H54 (cell line): ENCODE results near the gene CYBC1.
A peak's percentile ranks its signal among the peaks of the same experiment; 100 is the strongest.

ENCODE experiments used
- DNase-seq: peaks from one replicate; pipeline ENCODE4 v3.0.0; 2011; ENCODE audit warnings: low spot score, mixed read lengths; ENCODE audit not compliant: insufficient read length
- FAIRE-seq: peaks from 3 replicates; lab custom pipeline; 2011; peaks lifted over from hg19 to GRCh38; lab: Jason Lieb, UNC
- POLR2A ChIP-seq: IDR thresholded peaks from 2 replicates; pipeline ENCODE4 v1.6.1; 2011; ENCODE audit warnings: low read depth, mild to moderate bottlenecking, low read length

Gene CYBC1

DNA sequence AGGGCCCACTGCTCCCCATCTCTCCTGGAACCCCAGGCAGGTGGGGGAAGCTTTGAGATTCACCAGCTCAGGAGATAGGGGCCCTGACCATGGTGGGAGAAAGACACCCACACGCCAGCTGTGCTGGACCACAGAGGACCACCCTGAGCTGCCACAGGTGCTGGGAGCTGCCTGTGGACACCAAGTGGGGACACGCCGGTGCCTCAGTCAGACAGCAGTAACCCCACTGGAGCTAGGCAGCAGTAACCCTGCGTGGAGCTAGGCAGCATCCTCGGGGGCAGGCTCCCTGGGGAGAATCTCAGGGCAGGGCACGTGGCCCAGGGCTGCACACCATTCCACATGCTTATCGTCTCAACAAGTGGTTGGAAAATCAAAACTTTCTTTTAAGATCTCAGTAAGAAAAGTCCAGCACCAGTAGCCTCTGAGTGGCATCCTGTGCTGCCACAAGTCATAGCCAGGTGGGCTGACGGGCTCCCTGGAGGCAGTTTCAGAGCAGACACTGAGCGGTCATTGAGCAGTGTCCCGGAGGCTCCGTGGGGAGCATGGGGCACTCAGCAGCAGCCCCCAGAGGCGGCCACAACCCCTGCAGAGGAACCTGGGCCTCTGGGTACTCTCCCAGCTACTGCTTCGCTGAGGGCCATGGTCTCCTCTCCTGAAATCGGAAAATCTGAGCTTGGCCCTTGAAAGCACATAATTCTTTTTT, 40.4 kb downstream of the CYBC1 start:
- no peak for DNase-seq
- no peak for FAIRE-seq
- TF ChIP-seq POLR2A, result no peak

- FAIRE-seq, result no peak
- TF ChIP-seq POLR2A, result no peak
Observed at GRCh38 chr17:82408938-82409318, 41.6 kb downstream of the CYBC1 start.

DNA sequence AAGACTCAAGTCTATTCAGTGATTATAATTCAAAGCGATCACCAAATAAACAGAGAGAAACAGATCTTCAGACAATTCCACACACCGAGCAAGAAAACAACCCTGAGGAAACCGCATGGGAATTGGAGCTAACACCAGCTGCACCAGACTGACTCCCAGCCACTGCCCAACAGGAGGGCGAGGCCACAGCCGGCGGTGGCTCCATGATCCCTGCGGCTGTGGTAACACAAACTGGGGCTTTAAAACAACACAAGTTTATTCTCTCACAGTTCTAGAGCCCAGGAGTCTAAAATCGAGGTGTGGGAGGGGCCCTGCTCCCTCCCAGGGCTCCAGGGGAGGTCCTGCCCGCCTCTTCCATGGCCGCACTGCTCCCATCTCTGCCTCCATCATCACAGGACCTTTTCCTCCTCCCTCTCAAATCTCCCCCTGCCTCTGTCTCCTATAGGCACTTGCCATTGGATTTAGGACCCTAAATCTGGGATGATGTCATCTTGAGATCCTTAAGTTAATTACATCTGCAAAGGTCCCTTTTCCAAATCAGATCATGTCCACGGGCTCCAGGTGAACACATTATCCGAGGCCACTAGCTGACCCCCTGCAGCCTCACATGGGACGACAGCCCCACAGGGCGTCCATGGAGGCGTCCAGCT, 42.1 kb downstream of the CYBC1 start:
- FAIRE-seq, result no peak
- DNase-seq, result no peak
- no peak for TF ChIP-seq POLR2A

More at GRCh38 chr17:82408938-82409318, 41.6 kb downstream of the CYBC1 start:
- no peak for DNase-seq

- DNase-seq (peak; percentile 85), FAIRE-seq (peak; percentile 43)
- TF ChIP-seq POLR2A, result no peak
Observed at GRCh38 chr17:82407255-82407654, 43.3 kb downstream of the CYBC1 start.

GRCh38 chr17:82406131-82406671, 44.4 kb downstream of the CYBC1 start:
- no peak for TF ChIP-seq POLR2A
- FAIRE-seq (no peak), DNase-seq (no peak)

DNA sequence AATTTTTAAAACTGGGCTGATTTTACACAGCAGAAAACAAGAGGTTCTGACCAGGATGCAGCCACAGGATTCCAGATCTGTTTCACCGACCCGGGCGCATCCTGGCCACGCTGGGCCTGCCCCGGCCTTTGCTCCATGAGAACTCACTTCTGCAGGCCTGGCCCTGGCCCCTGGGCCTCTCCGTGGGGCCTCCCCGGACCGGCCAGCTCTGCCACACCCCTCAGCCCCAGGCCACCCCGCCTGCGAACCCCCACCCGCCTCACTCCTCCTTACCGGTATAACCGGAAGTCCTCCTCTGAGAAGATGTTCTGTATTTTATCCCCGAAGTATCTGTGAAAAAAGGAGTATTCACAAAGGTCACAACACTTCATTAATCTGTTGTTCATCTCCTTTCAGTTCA, 45.5 kb downstream of the CYBC1 start:
- TF ChIP-seq POLR2A, result no peak
- FAIRE-seq, result no peak
- no peak for DNase-seq

DNA sequence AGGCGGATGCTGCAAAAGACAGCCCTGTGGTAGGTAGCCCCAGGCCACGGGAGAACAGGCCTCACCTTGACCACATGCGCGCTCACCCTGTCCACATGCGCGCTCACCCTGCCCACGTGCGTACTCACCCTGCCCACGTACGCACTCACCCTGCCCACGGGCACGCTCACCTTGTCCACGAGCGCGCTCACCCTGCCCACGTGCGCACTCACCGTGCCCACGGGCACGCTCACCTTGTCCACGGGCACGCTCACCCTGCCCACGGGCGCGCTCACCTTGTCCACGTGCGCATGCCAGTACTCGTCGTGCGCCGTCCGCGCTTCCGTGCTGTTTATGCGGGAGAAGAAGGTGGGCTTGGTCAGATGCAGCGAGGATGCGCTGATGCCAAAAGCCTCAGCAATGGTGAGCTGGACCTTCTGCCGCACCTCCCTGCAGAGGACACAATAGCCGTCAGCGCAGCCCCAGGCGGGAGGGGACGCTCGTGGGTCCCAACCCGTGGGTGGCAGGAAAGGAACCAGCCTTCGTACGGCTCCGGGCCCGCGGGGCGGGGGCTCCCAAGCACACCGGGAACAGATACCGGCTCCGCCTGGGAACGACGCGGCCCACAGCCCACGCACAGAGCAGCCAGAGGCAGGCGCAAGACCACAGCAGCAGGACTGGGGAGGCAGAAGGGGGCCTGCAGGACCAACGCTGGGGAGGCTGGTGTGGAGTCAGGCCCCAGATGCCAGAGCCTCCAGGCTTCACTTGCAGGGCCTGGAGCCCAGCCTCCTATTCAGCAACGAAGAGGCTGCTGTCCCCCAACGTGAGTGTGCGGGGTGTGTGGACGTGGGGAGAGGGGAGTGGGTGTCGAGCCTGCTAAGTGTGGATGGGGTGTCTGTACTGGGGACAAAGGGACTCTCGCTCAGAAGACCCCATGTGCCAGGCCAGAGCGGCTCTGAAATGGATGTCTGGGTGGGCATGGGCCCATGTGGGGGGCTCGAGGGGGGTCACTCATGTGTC, 46.6 kb downstream of the CYBC1 start:
- FAIRE-seq, result no peak

GRCh38 chr17:82402865-82403264, 47.7 kb downstream of the CYBC1 start:
- DNase-seq (no peak), FAIRE-seq (no peak)
- no peak for TF ChIP-seq POLR2A

More for the DNA sequence above, 46.6 kb downstream of the CYBC1 start:
- no peak for DNase-seq
- TF ChIP-seq POLR2A, result no peak

- TF ChIP-seq POLR2A, result no peak
- FAIRE-seq (no peak), DNase-seq (no peak)
Observed at GRCh38 chr17:82400830-82401229, 49.7 kb downstream of the CYBC1 start.

DNA sequence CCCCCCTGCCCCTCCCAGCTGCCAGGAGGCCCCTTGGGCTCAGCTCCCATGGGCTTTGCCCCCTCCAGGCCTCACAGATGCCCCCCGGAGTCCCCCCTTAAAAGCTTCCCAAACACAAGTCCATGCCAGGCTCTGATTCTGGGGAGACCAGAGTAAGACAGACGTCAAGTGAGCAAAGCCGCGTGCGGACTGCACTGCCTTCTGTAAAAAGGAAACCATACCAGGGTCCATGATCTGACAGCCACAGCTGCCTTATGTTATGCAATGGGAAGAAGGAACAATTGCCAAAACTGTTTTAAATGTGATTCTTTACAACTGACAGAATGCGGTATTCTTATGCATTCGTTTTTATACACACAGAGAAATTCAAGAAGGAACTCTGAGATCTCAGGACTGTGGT, 50.3 kb downstream of the CYBC1 start:
- FAIRE-seq (no peak), DNase-seq (no peak)
- no peak for TF ChIP-seq POLR2A

GRCh38 chr17:82399601-82400101, 50.9 kb downstream of the CYBC1 start:
- no peak for TF ChIP-seq POLR2A
- FAIRE-seq (no peak), DNase-seq (no peak)

DNA sequence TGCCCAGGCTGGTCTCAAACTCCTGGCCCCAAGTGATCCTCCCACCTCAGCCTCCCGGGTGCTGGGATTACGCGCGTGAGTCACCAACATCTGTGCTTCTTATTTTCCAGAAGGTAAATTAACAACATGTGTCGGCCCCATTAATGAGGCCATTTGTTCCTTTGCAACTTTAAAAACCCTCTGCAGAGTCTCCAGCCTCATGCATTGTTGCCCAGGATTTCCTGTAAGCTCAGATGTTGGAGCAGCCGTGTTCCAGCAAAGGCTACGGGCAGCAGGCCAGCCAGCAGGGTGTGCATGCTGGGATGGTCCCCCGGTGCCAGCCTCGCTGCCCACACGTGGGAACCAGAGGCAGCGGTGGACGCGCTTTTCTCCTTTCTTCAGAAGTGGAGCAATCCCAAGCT, 51.5 kb downstream of the CYBC1 start:
- no peak for TF ChIP-seq POLR2A
- DNase-seq (no peak), FAIRE-seq (no peak)
